B cell (primary cell): ENCODE measurements around the gene SLC16A14.

Experiments
- CTCF ChIP-seq: fragments of 200-600 bp; IDR thresholded peaks from one replicate; pipeline ENCODE4 v1.8.0; 2022; ENCODE audit warnings: antibody characterized with exemption, mild to moderate bottlenecking
- EZH2 ChIP-seq: IDR thresholded peaks from 2 replicates; pipeline ENCODE4 v1.6.1; 2012; ENCODE audit warnings: borderline replicate concordance, low read depth, mild to moderate bottlenecking, moderate library complexity, low read length; ENCODE audit not compliant: insufficient read depth, poor library complexity, severe bottlenecking

- TF ChIP-seq CTCF (no peak), EZH2 (no peak)
Observed at GRCh38 chr2:230046491-230046890, 22.2 kb downstream of the SLC16A14 start.
